HEK293 (cell line): ENCODE measurements around the gene ZNF319.
A peak's percentile ranks its signal among the peaks of the same experiment; 100 is the strongest.

Experiments used
- CTCF ChIA-PET: fragments of 350-600 bp; formaldehyde crosslinking; extraction: SDS; loops from one replicate; lab custom pipeline; 2021; ENCODE audit warnings: antibody characterized with exemption; lab: Yijun Ruan, JAX
- POLR2A ChIA-PET: fragments of 300-600 bp; formaldehyde crosslinking; extraction: SDS; loops from one replicate; lab custom pipeline; 2020; ENCODE audit warnings: antibody characterized with exemption, inconsistent platforms; lab: Yijun Ruan, JAX
- H3K27ac ChIP-seq: fragments of 200-500 bp; sonication (Bioruptor generic); 2 replicates; pipeline ENCODE4 v1.5.1; 2014; ENCODE audit warnings: low read depth, low read length, control low read depth, inconsistent platforms; ENCODE audit errors: extremely low read depth
- H3K36me3 ChIP-seq, 2 experiments: fragments of 200-500 bp in 1 of 2; sonication (Bioruptor generic) in 1 of 2; 1 replicate in 1 of 2; 2 replicates in 1 of 2; pipeline ENCODE4 v1.5.1; 2014 to 2017; ENCODE audit warnings: inconsistent platforms in 2 of 2, low read length in 2 of 2; ENCODE audit not compliant: control insufficient read depth in 2 of 2, insufficient read depth in 1 of 2
- H3K4me1 ChIP-seq: fragments of 200-500 bp; sonication (Bioruptor generic); 2 replicates; pipeline ENCODE4 v1.5.1; 2014; ENCODE audit warnings: mild to moderate bottlenecking, low read length, inconsistent platforms; ENCODE audit not compliant: control insufficient read depth, insufficient read depth
- H3K4me3 ChIP-seq: 2 replicates; pipeline ENCODE4 v1.5.1; 2011; ENCODE audit warnings: low read depth, mild to moderate bottlenecking, control low read depth, low read length, moderate library complexity
- H3K9me3 ChIP-seq: fragments of 200-500 bp; sonication (Bioruptor generic); 2 replicates; pipeline ENCODE4 v1.5.1; 2014; ENCODE audit warnings: low read depth, low read length, inconsistent platforms; ENCODE audit not compliant: control insufficient read depth, insufficient read depth
- EGR2 ChIP-seq: fragments of 450-650 bp; formaldehyde crosslinking; IDR thresholded peaks from 2 replicates; pipeline ENCODE4 v1.5.1; 2016; ENCODE audit warnings: low read depth, missing biosample characterization, missing genetic modification characterization
- GLIS1 ChIP-seq: fragments of 450-650 bp; formaldehyde crosslinking; IDR thresholded peaks from 2 replicates; pipeline ENCODE4 v1.5.1; 2016; ENCODE audit warnings: missing biosample characterization, missing genetic modification characterization
- HIC1 ChIP-seq: fragments of 450-650 bp; formaldehyde crosslinking; IDR thresholded peaks from 2 replicates; pipeline ENCODE4 v1.5.1; 2016; ENCODE audit warnings: missing biosample characterization, missing genetic modification characterization
- KLF8 ChIP-seq: fragments of 450-650 bp; formaldehyde crosslinking; IDR thresholded peaks from 2 replicates; pipeline ENCODE4 v1.5.1; 2016; ENCODE audit warnings: missing biosample characterization, missing genetic modification characterization
- PRDM10 ChIP-seq: fragments of 450-650 bp; formaldehyde crosslinking; IDR thresholded peaks from 2 replicates; pipeline ENCODE4 v1.5.1; 2016; ENCODE audit warnings: missing biosample characterization, missing genetic modification characterization
- RBAK ChIP-seq: fragments of 450-650 bp; formaldehyde crosslinking; IDR thresholded peaks from 2 replicates; pipeline ENCODE4 v1.5.1; 2016; ENCODE audit warnings: missing biosample characterization, missing genetic modification characterization
- SP2 ChIP-seq: fragments of 450-650 bp; formaldehyde crosslinking; IDR thresholded peaks from 2 replicates; pipeline ENCODE4 v1.5.1; 2016; ENCODE audit warnings: missing biosample characterization, missing genetic modification characterization
- SP7 ChIP-seq: fragments of 450-650 bp; formaldehyde crosslinking; IDR thresholded peaks from 2 replicates; pipeline ENCODE4 v1.5.1; 2016; ENCODE audit warnings: missing biosample characterization, missing genetic modification characterization
- ZBTB10 ChIP-seq: fragments of 450-650 bp; formaldehyde crosslinking; IDR thresholded peaks from 2 replicates; pipeline ENCODE4 v1.5.1; 2016; ENCODE audit warnings: missing biosample characterization, missing genetic modification characterization
- ZBTB20 ChIP-seq: fragments of 450-650 bp; formaldehyde crosslinking; IDR thresholded peaks from 2 replicates; pipeline ENCODE4 v1.5.1; 2016; ENCODE audit warnings: missing biosample characterization, missing genetic modification characterization
- ZBTB8A ChIP-seq: fragments of 450-650 bp; formaldehyde crosslinking; IDR thresholded peaks from 2 replicates; pipeline ENCODE4 v1.5.1; 2016; ENCODE audit warnings: missing biosample characterization, missing genetic modification characterization
- ZIC2 ChIP-seq: fragments of 450-650 bp; formaldehyde crosslinking; IDR thresholded peaks from 2 replicates; pipeline ENCODE4 v1.5.1; 2016; ENCODE audit warnings: missing biosample characterization, missing genetic modification characterization
- ZNF202 ChIP-seq: fragments of 450-650 bp; formaldehyde crosslinking; IDR thresholded peaks from 2 replicates; pipeline ENCODE4 v1.5.1; 2016; ENCODE audit warnings: missing biosample characterization, missing genetic modification characterization, borderline replicate concordance
- ZNF221 ChIP-seq: fragments of 450-650 bp; formaldehyde crosslinking; IDR thresholded peaks from 2 replicates; pipeline ENCODE4 v1.5.1; 2017; ENCODE audit warnings: missing biosample characterization, missing genetic modification characterization, borderline replicate concordance
- ZNF26 ChIP-seq: fragments of 450-650 bp; formaldehyde crosslinking; IDR thresholded peaks from 2 replicates; pipeline ENCODE4 v1.5.1; 2016; ENCODE audit warnings: missing biosample characterization, missing genetic modification characterization
- ZNF354C ChIP-seq: fragments of 450-650 bp; formaldehyde crosslinking; IDR thresholded peaks from 2 replicates; pipeline ENCODE4 v1.5.1; 2016; ENCODE audit warnings: missing biosample characterization, missing genetic modification characterization, low read depth, borderline replicate concordance
- ZNF404 ChIP-seq: fragments of 450-650 bp; formaldehyde crosslinking; IDR thresholded peaks from 2 replicates; pipeline ENCODE4 v1.5.1; 2017; ENCODE audit warnings: missing biosample characterization, missing genetic modification characterization
- ZNF560 ChIP-seq: fragments of 450-650 bp; formaldehyde crosslinking; IDR thresholded peaks from 2 replicates; pipeline ENCODE4 v1.5.1; 2017; ENCODE audit warnings: missing biosample characterization, missing genetic modification characterization, borderline replicate concordance
- ZNF596 ChIP-seq: fragments of 450-650 bp; IDR thresholded peaks from 2 replicates; pipeline ENCODE4 v1.5.0; 2018; ENCODE audit warnings: missing biosample characterization, mild to moderate bottlenecking, missing genetic modification characterization, moderate library complexity
- ZNF768 ChIP-seq: fragments of 450-650 bp; formaldehyde crosslinking; IDR thresholded peaks from 2 replicates; pipeline ENCODE4 v1.5.1; 2018; ENCODE audit warnings: missing biosample characterization, mild to moderate bottlenecking, missing genetic modification characterization
- ZSCAN5A ChIP-seq: fragments of 450-650 bp; formaldehyde crosslinking; IDR thresholded peaks from 2 replicates; pipeline ENCODE4 v1.5.1; 2016; ENCODE audit warnings: missing biosample characterization, missing genetic modification characterization

Gene ZNF319

GRCh38 chr16:57993438-57993837 is 7.0 kb downstream of the ZNF319 start:
- POLR2A ChIA-PET, result interaction anchor here (1.2 kb wide), 1 partner anchor 9 kb away, joined by 4 read pairs; no protein-coding TSS in a partner anchor
- Histone ChIP-seq H3K27ac (no peak overlapping the region), H3K36me3 (peaks cover 0 to 40% of the 10 kb centered on the region in 2 experiments; a peak in 1 of 3 replicates), H3K9me3 (no peaks in the 10 kb centered on the region), H3K4me1 (no peaks in the 10 kb centered on the region), H3K4me3 (no peak overlapping the region)
- TF ChIP-seq EGR2 (tag by site-specific recombination), result no peak
- peak; percentile 37 for TF ChIP-seq SP2
- TF ChIP-seq RBAK (tag by site-specific recombination), result no peak
- no peak for TF ChIP-seq ZNF26 (tag by site-specific recombination)
- TF ChIP-seq KLF8 (tag by site-specific recombination), result no peak
- no peak for TF ChIP-seq ZNF560 (tag by site-specific recombination)
- TF ChIP-seq ZNF354C (tag by site-specific recombination), result no peak
- TF ChIP-seq ZBTB10 (tag by site-specific recombination), result no peak
- TF ChIP-seq ZSCAN5A (tag by site-specific recombination), result no peak
- TF ChIP-seq ZBTB8A (tag by site-specific recombination), result no peak
- TF ChIP-seq ZNF596 (tag by site-specific recombination), result no peak
- peak; percentile 67 for TF ChIP-seq PRDM10 (tag by site-specific recombination)
- no peak for TF ChIP-seq ZNF404 (tag by site-specific recombination)
- no peak for TF ChIP-seq ZNF768
- peak; percentile 97 for TF ChIP-seq ZIC2 (tag by site-specific recombination)
- TF ChIP-seq ZBTB20 (tag by site-specific recombination), result peak; percentile 75
- TF ChIP-seq HIC1 (tag by site-specific recombination), result no peak
- TF ChIP-seq ZNF202, result no peak
- TF ChIP-seq ZNF221 (tag by site-specific recombination), result no peak
- peak; percentile 92 for TF ChIP-seq GLIS1 (tag by site-specific recombination)
- no peak for TF ChIP-seq SP7 (tag by site-specific recombination)
- CTCF ChIA-PET, result interaction anchor here (0.6 to 0.7 kb wide), 3 partner anchors 103 to 1046 kb away, joined by 3 read pairs; no protein-coding TSS in a partner anchor
